Measurements from ENCODE around the gene ISG20L2. TPM values are rescaled to one million over a fixed set of nuclear protein-coding genes. Genes with fewer than 3 reads are reported as not detected.
A peak's percentile ranks its signal among the peaks of the same experiment; 100 is the strongest.

ISG20L2 gene
- total RNA-seq, 2 donors from 2014 or later = 13.6 to 18.0 TPM

DNA sequence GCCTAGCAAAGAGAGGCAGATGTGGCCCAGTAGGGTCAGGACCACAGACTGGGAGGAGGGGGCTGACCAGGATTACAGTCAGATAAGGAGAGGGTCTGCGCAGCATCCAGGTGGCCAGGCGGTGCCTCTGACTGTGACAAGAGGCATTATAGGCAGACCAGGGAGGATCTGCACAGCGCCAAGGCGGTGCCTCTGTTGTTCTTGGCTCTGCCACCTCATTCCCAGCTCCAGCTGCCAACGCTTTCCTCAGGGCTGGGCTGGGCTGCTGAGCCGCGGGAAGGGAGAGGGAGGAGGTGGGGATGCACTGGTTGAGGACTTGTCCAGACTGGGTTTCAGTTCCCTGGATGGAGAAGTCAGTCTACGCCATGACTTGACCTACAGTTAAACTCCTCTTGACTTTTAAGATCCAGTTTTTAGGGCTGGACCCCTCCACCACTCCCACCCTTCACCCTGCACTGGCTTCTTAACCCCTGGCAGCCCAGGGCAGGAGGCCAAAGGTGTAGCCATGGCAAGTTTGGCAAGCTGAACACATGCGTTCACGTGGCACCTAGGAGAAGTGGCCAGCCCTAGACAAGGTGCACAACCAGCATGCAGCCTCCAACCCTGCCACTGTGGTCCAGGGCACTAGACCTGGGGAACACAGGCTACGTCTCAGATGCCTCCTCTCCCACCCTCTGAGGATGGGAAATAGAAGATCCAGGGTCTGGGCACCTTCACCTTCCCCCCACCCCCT, 18.6 kb downstream of the ISG20L2 start:
- TF ChIP-seq, protein P1, sequence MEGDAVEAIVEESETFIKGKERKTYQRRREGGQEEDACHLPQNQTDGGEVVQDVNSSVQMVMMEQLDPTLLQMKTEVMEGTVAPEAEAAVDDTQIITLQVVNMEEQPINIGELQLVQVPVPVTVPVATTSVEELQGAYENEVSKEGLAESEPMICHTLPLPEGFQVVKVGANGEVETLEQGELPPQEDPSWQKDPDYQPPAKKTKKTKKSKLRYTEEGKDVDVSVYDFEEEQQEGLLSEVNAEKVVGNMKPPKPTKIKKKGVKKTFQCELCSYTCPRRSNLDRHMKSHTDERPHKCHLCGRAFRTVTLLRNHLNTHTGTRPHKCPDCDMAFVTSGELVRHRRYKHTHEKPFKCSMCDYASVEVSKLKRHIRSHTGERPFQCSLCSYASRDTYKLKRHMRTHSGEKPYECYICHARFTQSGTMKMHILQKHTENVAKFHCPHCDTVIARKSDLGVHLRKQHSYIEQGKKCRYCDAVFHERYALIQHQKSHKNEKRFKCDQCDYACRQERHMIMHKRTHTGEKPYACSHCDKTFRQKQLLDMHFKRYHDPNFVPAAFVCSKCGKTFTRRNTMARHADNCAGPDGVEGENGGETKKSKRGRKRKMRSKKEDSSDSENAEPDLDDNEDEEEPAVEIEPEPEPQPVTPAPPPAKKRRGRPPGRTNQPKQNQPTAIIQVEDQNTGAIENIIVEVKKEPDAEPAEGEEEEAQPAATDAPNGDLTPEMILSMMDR (IDR thresholded peaks at IDR 0.05) = no peak
- no peaks in the 10 kb centered on the region for H3K36me3 ChIP-seq
- no peaks in the 10 kb centered on the region for H3K27me3 ChIP-seq
- no peaks in the 10 kb centered on the region for H3K9me3 ChIP-seq
- H3K4me1 ChIP-seq = peaks cover 0 to 37% of the 10 kb centered on the region in 2 donors
- H3K27ac ChIP-seq = peak overlapping the region in 1 of 2 donors; percentile 14
- DNase-seq (ENCODE audit: low spot score) = peak; percentile 79
- H3K4me3 ChIP-seq = no peak overlapping the region

DNA sequence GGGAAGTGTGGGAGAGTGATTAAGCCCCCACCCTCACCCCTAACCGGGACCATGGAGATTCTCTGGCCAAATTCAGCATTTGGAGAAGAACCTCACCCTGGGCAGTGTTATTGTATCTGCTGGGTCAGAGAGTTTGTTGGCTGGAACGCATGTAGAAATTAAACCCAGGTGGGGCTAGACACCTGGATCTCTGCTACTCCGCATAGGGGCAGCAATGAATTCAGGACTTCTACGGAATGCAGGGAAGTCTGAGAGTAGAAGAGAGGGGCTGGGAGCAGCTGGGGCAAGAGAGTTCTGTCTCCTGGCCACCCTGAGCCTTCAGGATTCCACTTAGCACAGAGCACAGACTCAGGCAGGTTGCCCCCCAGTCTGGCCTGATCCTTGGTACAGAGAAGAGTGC, 19.5 kb downstream of the ISG20L2 start:
- H3K27me3 ChIP-seq = no peaks in the 10 kb centered on the region
- H3K27ac ChIP-seq = peak overlapping the region in 1 of 2 donors; percentile 14
- no peak overlapping the region for H3K4me3 ChIP-seq
- no peaks in the 10 kb centered on the region for H3K36me3 ChIP-seq
- H3K4me1 ChIP-seq = peaks cover 0 to 46% of the 10 kb centered on the region in 2 donors
- DNase-seq (ENCODE audit: low spot score) = no peak
- no peaks in the 10 kb centered on the region for H3K9me3 ChIP-seq
- TF ChIP-seq, protein P1 (IDR thresholded peaks at IDR 0.05) = no peak

DNA sequence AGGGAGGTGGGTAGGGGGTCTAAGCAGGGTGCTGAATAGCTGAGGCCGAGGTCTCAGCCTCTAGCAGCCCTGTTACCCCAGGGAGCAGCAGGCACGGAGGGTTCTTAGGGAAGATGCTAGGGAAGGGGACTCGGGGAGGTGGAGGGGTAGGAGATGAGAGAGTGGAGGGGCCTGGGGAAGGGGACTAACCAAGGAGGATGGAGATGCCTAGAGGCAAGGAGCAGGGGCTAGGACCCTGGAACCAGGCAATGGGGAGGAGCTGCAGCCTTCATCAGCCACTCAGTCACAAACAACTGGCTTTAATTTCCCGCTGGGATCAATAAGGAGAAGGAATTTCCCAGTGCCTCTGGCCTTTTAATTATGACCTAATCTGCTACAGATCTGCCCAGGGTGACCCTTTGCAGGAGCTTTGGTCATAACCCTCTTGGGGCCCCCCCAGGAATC, 20.3 kb downstream of the ISG20L2 start:
- TF ChIP-seq, protein P1 (IDR thresholded peaks at IDR 0.05) = no peak
- no peak for DNase-seq (ENCODE audit: low spot score)
- Histone ChIP-seq H3K36me3 (no peaks in the 10 kb centered on the region), H3K9me3 (no peaks in the 10 kb centered on the region), H3K4me3 (no peak overlapping the region), H3K27me3 (peaks cover 0 to 5% of the 10 kb centered on the region in 2 donors), H3K27ac (peak overlapping the region; percentile 16 to 40), H3K4me1 (peaks cover 0 to 46% of the 10 kb centered on the region in 2 donors)

DNA sequence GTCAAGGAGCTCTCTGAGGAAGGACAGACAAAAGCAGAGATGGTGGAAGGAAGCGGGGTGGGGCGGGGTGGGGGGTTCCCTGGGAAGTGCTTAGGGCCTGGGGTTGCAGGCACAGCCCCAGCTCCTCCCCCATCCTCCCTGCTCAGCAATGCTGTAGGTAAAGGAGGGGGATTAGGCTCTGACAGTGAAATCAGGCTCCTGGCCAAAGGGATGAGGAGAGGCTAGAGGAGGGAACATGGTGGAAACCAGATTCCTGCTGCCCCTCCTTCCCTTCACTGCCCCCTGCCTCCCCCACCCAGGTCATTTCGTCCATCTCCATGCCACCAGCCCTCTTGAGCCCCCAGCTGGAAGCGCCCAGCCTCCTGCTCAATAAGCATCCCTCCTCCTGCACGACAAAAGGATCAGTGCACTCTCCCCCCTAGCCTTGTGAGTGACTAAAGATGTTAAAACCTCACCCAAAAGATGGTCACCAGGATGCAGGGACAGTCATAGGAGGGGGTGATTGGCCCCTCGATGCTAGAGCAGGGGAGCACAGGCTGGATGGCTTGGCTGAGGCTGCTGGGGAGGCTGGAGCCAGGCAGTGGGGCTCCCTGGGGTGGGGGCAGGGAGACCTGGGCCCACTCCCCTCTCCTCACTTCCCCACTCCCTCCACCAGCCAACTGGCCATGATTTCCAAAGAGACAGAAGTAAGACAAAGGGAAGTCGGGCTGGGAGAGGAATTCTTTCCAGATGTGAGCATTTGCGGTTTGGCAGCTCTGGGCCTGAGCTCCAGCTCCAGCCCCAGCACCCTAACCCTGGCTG, 20.9 kb downstream of the ISG20L2 start:
- DNase-seq (ENCODE audit: low spot score) = no peak
- TF ChIP-seq, protein P1 (IDR thresholded peaks at IDR 0.05) = no peak

DNA sequence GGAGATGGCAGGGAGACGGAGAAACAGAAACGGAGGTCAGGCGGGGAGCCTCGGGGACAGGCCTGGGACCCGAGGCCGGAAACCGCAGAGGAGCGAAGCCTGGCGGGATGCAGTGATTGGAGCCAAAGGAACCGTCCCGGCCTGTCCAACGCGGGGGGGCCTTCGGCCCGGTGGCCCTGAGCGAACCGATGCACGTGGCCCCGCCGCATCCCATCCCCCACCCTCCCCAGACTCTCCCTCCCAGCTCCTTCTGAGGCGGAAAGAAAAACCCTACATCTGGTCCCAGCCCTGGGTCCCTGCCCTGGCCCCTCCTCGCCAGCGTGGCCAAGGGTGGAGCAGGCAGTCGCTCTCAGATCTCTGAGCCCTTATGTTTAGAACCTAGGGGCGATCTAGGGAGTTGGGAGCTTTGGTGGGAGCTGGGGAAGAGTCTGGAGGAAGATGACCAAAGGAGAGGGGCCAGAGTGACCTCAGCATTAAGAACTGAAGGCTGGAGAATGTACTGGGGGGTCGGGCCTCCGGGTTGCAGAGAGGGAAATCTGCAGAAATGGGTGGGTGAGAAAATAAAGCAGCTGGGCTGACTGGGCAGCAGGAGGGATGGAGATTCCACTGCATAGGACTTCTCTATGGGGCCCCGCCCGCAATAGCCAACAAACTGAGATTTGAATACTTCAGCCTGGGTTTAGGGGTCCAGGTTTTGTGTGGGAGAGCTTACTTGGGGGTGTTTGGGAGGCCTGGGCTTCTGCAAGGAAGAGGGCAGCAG, 21.7 kb downstream of the ISG20L2 start:
- H3K4me1 ChIP-seq = peaks cover 0 to 46% of the 10 kb centered on the region in 2 donors
- peaks cover 0 to 5% of the 10 kb centered on the region in 2 donors for H3K27me3 ChIP-seq
- peak overlapping the region; percentile 35 to 53 for H3K4me3 ChIP-seq
- DNase-seq (ENCODE audit: low spot score) = no peak
- H3K36me3 ChIP-seq = no peaks in the 10 kb centered on the region
- no peaks in the 10 kb centered on the region for H3K9me3 ChIP-seq
- TF ChIP-seq, protein P1 (IDR thresholded peaks at IDR 0.05) = no peak
- H3K27ac ChIP-seq = peak overlapping the region; percentile 76 to 78

More for the DNA sequence above, 20.9 kb downstream of the ISG20L2 start:
- Histone ChIP-seq H3K36me3 (no peaks in the 10 kb centered on the region), H3K9me3 (no peaks in the 10 kb centered on the region), H3K4me1 (peaks cover 0 to 46% of the 10 kb centered on the region in 2 donors), H3K4me3 (no peak overlapping the region), H3K27ac (peak overlapping the region; percentile 76 to 78), H3K27me3 (peaks cover 0 to 5% of the 10 kb centered on the region in 2 donors)

All from right atrium auricular region (tissue), 2 donors.